PC-9 (cell line): ENCODE results near the gene SPON2.

Experiments
- EZH2 ChIP-seq: fragments of 200-600 bp; sonication (generic); IDR thresholded peaks from 2 replicates; pipeline ENCODE4 v1.8.0; 2017; ENCODE audit warnings: antibody characterized with exemption, low read depth
- TF ChIP-seq, protein P1 (sequence below): fragments of 200-600 bp; sonication (generic); conservative IDR thresholded peaks from 2 replicates; pipeline ENCODE4 v1.6.1; 2017; ENCODE audit warnings: mixed run types, antibody characterized with exemption, mild to moderate bottlenecking, moderate library complexity

GRCh38 chr4:1200425-1201035, 28.1 kb upstream of the SPON2 start:
- TF ChIP-seq, protein P1, sequence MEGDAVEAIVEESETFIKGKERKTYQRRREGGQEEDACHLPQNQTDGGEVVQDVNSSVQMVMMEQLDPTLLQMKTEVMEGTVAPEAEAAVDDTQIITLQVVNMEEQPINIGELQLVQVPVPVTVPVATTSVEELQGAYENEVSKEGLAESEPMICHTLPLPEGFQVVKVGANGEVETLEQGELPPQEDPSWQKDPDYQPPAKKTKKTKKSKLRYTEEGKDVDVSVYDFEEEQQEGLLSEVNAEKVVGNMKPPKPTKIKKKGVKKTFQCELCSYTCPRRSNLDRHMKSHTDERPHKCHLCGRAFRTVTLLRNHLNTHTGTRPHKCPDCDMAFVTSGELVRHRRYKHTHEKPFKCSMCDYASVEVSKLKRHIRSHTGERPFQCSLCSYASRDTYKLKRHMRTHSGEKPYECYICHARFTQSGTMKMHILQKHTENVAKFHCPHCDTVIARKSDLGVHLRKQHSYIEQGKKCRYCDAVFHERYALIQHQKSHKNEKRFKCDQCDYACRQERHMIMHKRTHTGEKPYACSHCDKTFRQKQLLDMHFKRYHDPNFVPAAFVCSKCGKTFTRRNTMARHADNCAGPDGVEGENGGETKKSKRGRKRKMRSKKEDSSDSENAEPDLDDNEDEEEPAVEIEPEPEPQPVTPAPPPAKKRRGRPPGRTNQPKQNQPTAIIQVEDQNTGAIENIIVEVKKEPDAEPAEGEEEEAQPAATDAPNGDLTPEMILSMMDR: no peak
- TF ChIP-seq EZH2: no peak
